Esophagus muscularis mucosa (tissue), 4 donors: ENCODE measurements around the gene RRAD. TPM values are rescaled to one million over a fixed set of nuclear protein-coding genes. Genes with fewer than 3 reads are reported as not detected.
"Not testable (repeated sequence)": the region's sequence is repeated elsewhere in the genome, so short reads cannot be mapped to it uniquely, and the experiment has no call there.

ENCODE experiments used
- DNase-seq: peaks from one replicate; pipeline ENCODE4 v3.0.0-alpha.2; 2017; ENCODE audit errors: extremely low spot score
- H3K27ac ChIP-seq, 4 donors: fragments of 200-600 bp; sonication (generic); replicated peaks in 1 of 4; 1 replicate in 3 of 4; 2 replicates in 1 of 4; pipeline ENCODE4 v1.5.1; 2016 to 2019; ENCODE audit warnings: mild to moderate bottlenecking in 1 of 4
- H3K27me3 ChIP-seq, 4 donors: fragments of 200-600 bp; sonication (generic); one replicate each; pipeline versions ENCODE4 v1.5.1 to v1.6.0; 2016 to 2019
- H3K36me3 ChIP-seq, 4 donors: fragments of 200-600 bp; sonication (generic); one replicate each; pipeline ENCODE4 v1.5.1; 2016 to 2019
- H3K4me1 ChIP-seq, 4 donors: fragments of 200-600 bp; sonication (generic); one replicate each; pipeline ENCODE4 v1.5.1; 2016 to 2019
- H3K4me3 ChIP-seq, 4 donors: fragments of 200-600 bp; sonication (generic); 1 replicate in 2 of 4; 2 replicates in 2 of 4; pipeline ENCODE4 v1.5.1; 2016 to 2019; ENCODE audit warnings: mild to moderate bottlenecking in 4 of 4, moderate library complexity in 1 of 4
- H3K9me3 ChIP-seq, 4 donors: fragments of 200-600 bp; sonication (generic); 1 replicate in 3 of 4; 2 replicates in 1 of 4; pipeline ENCODE4 v1.5.1; 2016 to 2019
- CTCF ChIP-seq, 3 experiments: fragments of 200-600 bp in 2 of 3; fragments of 450-650 bp in 1 of 3; sonication (generic) in 2 of 3; IDR thresholded peaks; one replicate each; pipeline ENCODE4 v1.5.1; 2017 to 2019; ENCODE audit warnings: antibody characterized with exemption in 3 of 3, mild to moderate bottlenecking in 2 of 3, moderate library complexity in 1 of 3
- EP300 ChIP-seq: sonication (generic); formaldehyde crosslinking; IDR thresholded peaks from one replicate; pipeline ENCODE4 v1.6.1; 2017; ENCODE audit warnings: antibody characterized with exemption
- POLR2A ChIP-seq: fragments of 450-650 bp; IDR thresholded peaks from one replicate; pipeline ENCODE4 v1.6.1; 2017; ENCODE audit warnings: antibody characterized with exemption, moderate library complexity, mild to moderate bottlenecking, low read depth
- POLR2AphosphoS5 ChIP-seq, 2 donors: sonication (generic); formaldehyde crosslinking; IDR thresholded peaks; one replicate each; pipeline ENCODE4 v1.6.1; 2017; ENCODE audit warnings: antibody characterized with exemption in 2 of 2
- WGBS: methylation state at CpG from one replicate; pipeline ENCODE4 v1.1.5; 2018; 5-methylcytosine and 5-hydroxymethylcytosine counted together
- intact Hi-C: fragments of 100-400 bp; cut with DNase I; formaldehyde crosslinking; loops from one replicate; pipeline ENCODE4 v1.15.1; 2023
- total RNA-seq, 4 donors: library from RNA; depleted of rRNA; stranded (reverse); fragments of >200 nt; gene quantifications; one replicate each; pipeline versions ENCODE4 v1.1.0 to v1.2.1, GENCODE V29; 2016

The RRAD gene
- total RNA-seq, 4 donors from 2014 or later, result 36.4 to 64.9 (median 55.4) TPM

DNA sequence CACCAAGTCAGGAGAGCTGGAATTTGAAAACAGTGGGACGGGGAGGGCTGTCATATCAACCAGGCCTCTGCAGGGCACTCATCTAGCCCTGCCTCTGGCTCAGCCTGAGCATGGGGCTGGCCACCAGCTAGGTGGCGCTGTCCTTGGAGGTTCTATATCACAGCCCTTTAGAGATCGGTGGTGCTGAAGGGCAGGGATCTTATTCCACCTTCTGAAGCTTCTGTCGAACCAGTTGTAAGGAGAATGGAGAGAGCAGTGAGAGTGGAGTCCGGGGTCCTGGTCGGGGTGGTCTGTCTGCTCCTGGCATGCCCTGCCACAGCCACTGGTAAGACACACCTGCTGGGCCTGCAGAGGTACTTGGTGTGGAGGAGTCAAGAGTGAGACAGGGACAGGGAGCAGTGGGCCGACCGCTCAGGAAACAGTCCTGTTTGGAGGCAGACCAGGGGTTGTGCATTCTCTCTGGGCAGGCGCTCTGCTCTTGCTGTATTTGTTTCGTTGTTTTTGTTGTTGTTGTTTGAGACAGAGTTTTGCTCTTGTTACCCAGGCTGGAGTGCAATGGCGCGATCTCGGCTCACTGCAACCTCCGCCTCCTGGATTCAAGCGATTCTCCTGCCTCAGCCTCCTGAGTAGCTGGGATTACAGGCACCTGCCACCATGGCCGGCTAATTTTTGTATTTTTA, 35.9 kb upstream of the RRAD start, which contains the start of gene CES3:
TSS of gene CES3 (plus strand) at position 202 of the 680 bp plus-strand sequence. CDS start at position 244, 42 bp downstream.
- no peak within 1 kb of the TSS for H3K4me3 ChIP-seq
- WGBS, result 76% methylated on average over 14 of the region's 16 CpGs
- DNase-seq, result no peak
- H3K27me3 ChIP-seq, result peaks cover 0 to 6% (median 0%) of the 10 kb centered on the region in 4 donors
- no peaks in the 10 kb centered on the region for H3K36me3 ChIP-seq
- no peak within 1 kb of the TSS for H3K27ac ChIP-seq
- intact Hi-C loops, result no loop called here
- TF ChIP-seq CTCF (IDR thresholded peaks at IDR 0.05) (peak; percentile 35 to 63 (median 37)), EP300 (no peak), POLR2AphosphoS5 (IDR thresholded peaks at IDR 0.05) (no peak), POLR2A (no peak)
- no peaks in the 10 kb centered on the region for H3K4me1 ChIP-seq
- no peaks in the 10 kb centered on the region for H3K9me3 ChIP-seq

- Histone ChIP-seq H3K4me1 (no peaks in the 10 kb centered on the region), H3K27ac (no peak overlapping the region), H3K9me3 (no peaks in the 10 kb centered on the region), H3K4me3 (no peak overlapping the region), H3K27me3 (peaks cover 0 to 6% (median 0%) of the 10 kb centered on the region in 4 donors), H3K36me3 (no peaks in the 10 kb centered on the region)
- 96% methylated on average over 1 of the region's 1 CpG for WGBS
- no peak for DNase-seq
- intact Hi-C loops, result no loop called here
- TF ChIP-seq EP300, result no peak
- TF ChIP-seq CTCF (IDR thresholded peaks at IDR 0.05), result no peak
- TF ChIP-seq POLR2AphosphoS5 (IDR thresholded peaks at IDR 0.05), result no peak
- TF ChIP-seq POLR2A, result no peak
These were observed 34.9 kb upstream of the RRAD start for GRCh38 chr16:66960270-66960669.

- no peak for DNase-seq
These were observed 34.4 kb upstream of the RRAD start for GRCh38 chr16:66959704-66960161.

DNA sequence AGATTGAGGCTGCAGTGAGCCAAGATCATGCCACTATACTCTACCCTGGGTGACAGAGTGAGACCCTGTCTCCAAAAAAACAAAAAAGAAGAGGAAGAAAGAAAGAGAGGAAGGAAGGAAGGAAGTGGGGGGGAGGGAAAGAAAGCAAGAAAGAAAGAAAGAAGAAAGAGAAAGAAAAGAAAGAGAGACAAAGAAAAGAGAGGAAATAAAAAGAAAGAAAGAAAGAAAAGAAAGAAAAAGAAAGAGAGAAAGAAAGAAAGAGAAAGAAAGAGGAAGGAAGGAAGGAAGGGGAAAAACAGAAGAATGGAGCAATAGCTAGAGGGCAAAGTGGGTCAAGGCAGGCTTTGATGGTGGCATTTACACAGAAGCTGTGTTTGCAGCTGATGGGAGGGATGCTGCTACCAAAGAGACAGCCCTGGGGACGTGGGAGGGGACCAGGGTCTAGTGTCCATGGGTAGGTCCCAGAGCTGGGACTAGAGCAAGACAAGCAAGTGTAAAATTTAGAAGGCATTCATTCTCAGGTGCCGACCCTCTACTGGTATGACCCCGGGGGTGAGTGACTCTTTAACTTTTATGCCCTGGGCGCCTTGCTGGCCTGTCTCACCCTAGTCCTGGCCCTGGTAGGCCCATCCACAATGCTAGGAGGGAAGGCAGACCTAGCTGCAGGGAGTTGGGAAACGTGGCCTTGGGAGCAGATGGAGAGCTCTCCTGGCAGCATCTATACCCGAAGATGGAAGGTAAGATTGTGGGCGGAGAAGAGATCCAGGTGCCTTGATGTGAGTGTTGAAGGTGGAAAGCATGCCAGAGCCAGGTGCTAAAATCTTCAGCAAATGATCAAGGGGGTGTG, 33.7 kb upstream of the RRAD start:
- no peak for DNase-seq
- intact Hi-C loops, result no loop called here
- no peak overlapping the region for H3K4me3 ChIP-seq
- WGBS, result 78% methylated on average over 7 of the region's 7 CpGs
- H3K27me3 ChIP-seq, result peaks cover 0 to 3% (median 0%) of the 10 kb centered on the region in 4 donors
- H3K27ac ChIP-seq, result no peak overlapping the region
- no peaks in the 10 kb centered on the region for H3K9me3 ChIP-seq
- no peak for TF ChIP-seq CTCF (IDR thresholded peaks at IDR 0.05)
- no peak for TF ChIP-seq POLR2A
- TF ChIP-seq EP300, result no peak
- TF ChIP-seq POLR2AphosphoS5 (IDR thresholded peaks at IDR 0.05), result no peak
- no peaks in the 10 kb centered on the region for H3K4me1 ChIP-seq
- H3K36me3 ChIP-seq, result no peaks in the 10 kb centered on the region

More at GRCh38 chr16:66959704-66960161, 34.4 kb upstream of the RRAD start:
- H3K4me1 ChIP-seq, result no peaks in the 10 kb centered on the region
- intact Hi-C loops, result no loop called here
- peaks cover 0 to 6% (median 0%) of the 10 kb centered on the region in 4 donors for H3K27me3 ChIP-seq
- TF ChIP-seq EP300, result no peak
- no peak for TF ChIP-seq CTCF (IDR thresholded peaks at IDR 0.05)
- TF ChIP-seq POLR2AphosphoS5 (IDR thresholded peaks at IDR 0.05), result no peak
- TF ChIP-seq POLR2A, result no peak
- no peaks in the 10 kb centered on the region for H3K9me3 ChIP-seq
- no peak overlapping the region for H3K27ac ChIP-seq
- H3K36me3 ChIP-seq, result no peaks in the 10 kb centered on the region
- WGBS, result 64% methylated on average over 5 of the region's 5 CpGs
- no peak overlapping the region for H3K4me3 ChIP-seq

DNA sequence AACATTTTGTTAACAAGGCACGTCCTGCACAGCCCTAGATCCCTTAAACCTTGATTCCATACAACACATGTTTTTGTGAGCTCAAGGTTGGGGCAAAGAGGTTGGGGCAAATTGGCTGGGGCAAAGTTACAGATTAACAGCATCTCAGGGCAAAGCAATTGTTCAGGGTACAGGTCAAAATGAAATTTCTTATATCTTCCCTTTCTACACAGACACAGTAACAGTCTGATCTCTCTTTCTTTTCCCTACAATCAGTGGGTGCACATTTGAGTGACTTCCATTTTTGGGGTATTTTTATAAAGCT, 30.8 kb upstream of the RRAD start:
- H3K4me3 ChIP-seq, H3K27ac ChIP-seq, DNase-seq, H3K9me3 ChIP-seq, intact Hi-C loops, H3K4me1 ChIP-seq, H3K27me3 ChIP-seq, H3K36me3 ChIP-seq: not testable (repeated sequence)
- WGBS, result 92% methylated on average over 1 of the region's 1 CpG

DNA sequence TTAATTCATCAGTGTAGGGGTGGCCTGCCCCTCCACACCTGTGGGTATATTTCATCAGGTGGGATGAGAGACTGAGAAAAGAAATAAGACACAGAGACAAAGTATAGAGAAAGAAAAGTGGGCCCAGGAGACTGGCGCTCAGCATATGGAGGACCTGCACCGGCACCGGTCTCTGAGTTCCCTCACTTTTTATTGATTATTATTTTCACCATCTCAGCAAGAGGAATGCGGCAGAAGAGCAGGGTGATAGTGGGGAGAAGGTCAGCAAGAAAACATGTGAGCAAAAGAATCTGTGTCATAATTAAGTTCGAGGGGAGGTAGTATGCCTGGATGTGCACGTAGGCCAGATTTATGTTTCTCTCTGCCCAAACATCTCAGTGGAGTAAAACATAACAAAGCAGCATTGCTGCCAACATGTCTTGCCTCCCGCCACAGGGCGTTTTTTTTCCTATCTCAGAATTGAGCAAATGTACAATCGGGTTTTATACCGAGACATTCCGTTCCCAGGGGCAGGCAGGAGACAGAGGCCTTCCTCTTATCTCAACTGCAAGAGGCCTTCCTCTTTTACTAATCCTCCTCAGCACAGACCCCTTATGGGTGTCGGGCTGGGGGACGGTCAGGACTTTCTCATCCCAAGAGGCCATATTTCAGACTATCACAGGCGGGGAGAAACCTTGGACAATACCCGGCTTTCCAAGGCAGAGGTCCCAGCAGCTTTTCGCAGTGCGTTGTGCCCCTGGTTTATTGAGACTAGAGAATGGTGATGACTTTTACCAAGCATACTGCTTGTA, 30.2 kb upstream of the RRAD start:
- H3K27ac ChIP-seq, H3K4me1 ChIP-seq, H3K9me3 ChIP-seq, intact Hi-C loops, H3K4me3 ChIP-seq, DNase-seq, H3K36me3 ChIP-seq: not testable (repeated sequence)
- WGBS, result 78% methylated on average over 17 of the region's 17 CpGs
- H3K27me3 ChIP-seq, result peaks cover 0 to 11% (median 0%) of the 10 kb centered on the region in 4 donors
